ENCODE data around the gene VIPR2. TPM values are rescaled to one million over a fixed set of nuclear protein-coding genes. Genes with fewer than 3 reads are reported as not detected.
"Not testable (repeated sequence)": the region's sequence is repeated elsewhere in the genome, so short reads cannot be mapped to it uniquely, and the experiment has no call there.

Gene VIPR2
- total and polyA plus RNA-seq, 2 of the 13 experiments (the other 11 are each of a cell fraction or from before 2014, with no cell fraction given), result not detected

- TF ChIP-seq ZNF30 (CRISPR knock-in tag; IDR thresholded peaks at IDR 0.05), result no peak
- no peak for TF ChIP-seq ZNF142 (CRISPR knock-in tag; IDR thresholded peaks at IDR 0.05)
- no peak for TF ChIP-seq ZNF460 (CRISPR knock-in tag; IDR thresholded peaks at IDR 0.05; ENCODE audit: borderline replicate concordance)
- no peak for TF ChIP-seq PRDM15 (CRISPR knock-in tag; IDR thresholded peaks at IDR 0.05)
- no peak for TF ChIP-seq PCBP1 (IDR thresholded peaks at IDR 0.05; ENCODE audit: borderline replicate concordance, low read depth, low read length)
Measured at GRCh38 chr7:159102681-159103381, 41.8 kb downstream of the VIPR2 start (continued).

- WGBS (ENCODE audit: low lambda C conversion rate), result 91% methylated on average over 41 of the region's 42 CpGs
- H3K27ac ChIP-seq (ENCODE audit: extremely low read length, insufficient read depth, low read length); BruUV-seq (replicated peaks); POLR2A ChIA-PET; H3K9me3 ChIP-seq (ENCODE audit: low read length); H4K20me1 ChIP-seq (ENCODE audit: insufficient read depth, low read length); H3K4me1 ChIP-seq (ENCODE audit: insufficient read depth, low read length); H3K79me2 ChIP-seq (ENCODE audit: insufficient read depth, low read length); H3K4me3 ChIP-seq (replicated peaks in 1 of 3; ENCODE audit: insufficient read depth in 1 of 3, low read depth in 2 of 3, low read length in 3 of 3); ATAC-seq; H3K36me3 ChIP-seq (replicated peaks in 1 of 2; ENCODE audit: control insufficient read depth in 1 of 2, insufficient read depth in 2 of 2, low read length in 2 of 2); H3K9ac ChIP-seq (ENCODE audit: insufficient read depth, low read depth, low read length); FAIRE-seq; H2AFZ ChIP-seq (ENCODE audit: low read length); in situ Hi-C loops (cut with HindIII; ENCODE audit: extremely low pct_ligation_motif_present, low pct_unique_long_range_greater_than_20kb); H3K4me2 ChIP-seq (ENCODE audit: low read depth, low read length); intact Hi-C loops (cut with micrococcal nuclease; ENCODE audit: unreplicated experiment); CTCF ChIA-PET (ENCODE audit: low intra/inter-chr PET ratio, low total read pairs); DNase-seq (ENCODE audit: low spot score): not testable (repeated sequence)
- peaks cover 5 to 62% of the 10 kb centered on the region in 2 experiments; a peak in 3 of 5 replicates for H3K27me3 ChIP-seq (ENCODE audit: control insufficient read depth in 1 of 2, insufficient read depth in 2 of 2, low read length in 2 of 2)
Measured at GRCh38 chr7:159101661-159102091, 43.0 kb downstream of the VIPR2 start.

- H3K9ac ChIP-seq (ENCODE audit: insufficient read depth, low read depth, low read length); CTCF ChIA-PET (ENCODE audit: low intra/inter-chr PET ratio, low total read pairs); H3K4me2 ChIP-seq (ENCODE audit: low read depth, low read length); H3K79me2 ChIP-seq (ENCODE audit: insufficient read depth, low read length); H3K36me3 ChIP-seq (replicated peaks in 1 of 2; ENCODE audit: control insufficient read depth in 1 of 2, insufficient read depth in 2 of 2, low read length in 2 of 2); FAIRE-seq; DNase-seq (ENCODE audit: low spot score); H4K20me1 ChIP-seq (ENCODE audit: insufficient read depth, low read length); in situ Hi-C loops (cut with HindIII; ENCODE audit: extremely low pct_ligation_motif_present, low pct_unique_long_range_greater_than_20kb); BruUV-seq (replicated peaks); H3K4me1 ChIP-seq (ENCODE audit: insufficient read depth, low read length); H3K4me3 ChIP-seq (replicated peaks in 1 of 3; ENCODE audit: insufficient read depth in 1 of 3, low read depth in 2 of 3, low read length in 3 of 3); H3K9me3 ChIP-seq (ENCODE audit: low read length); POLR2A ChIA-PET; H2AFZ ChIP-seq (ENCODE audit: low read length); H3K27ac ChIP-seq (ENCODE audit: extremely low read length, insufficient read depth, low read length); ATAC-seq; intact Hi-C loops (cut with micrococcal nuclease; ENCODE audit: unreplicated experiment): not testable (repeated sequence)
- H3K27me3 ChIP-seq (ENCODE audit: control insufficient read depth in 1 of 2, insufficient read depth in 2 of 2, low read length in 2 of 2), result peaks cover 6 to 62% of the 10 kb centered on the region in 2 experiments; a peak in 3 of 5 replicates
- 85% methylated on average over 33 of the region's 33 CpGs for WGBS (ENCODE audit: low lambda C conversion rate)
Measured at GRCh38 chr7:159101083-159101395, 43.6 kb downstream of the VIPR2 start.
